GM06990 (cell line): ENCODE measurements around the gene BLM.

Experiments
- DNase-seq: peaks from one replicate; pipeline ENCODE4 v3.0.0-alpha.2; 2011; ENCODE audit not compliant: insufficient read length; ENCODE audit errors: extremely low read depth
- H3K27me3 ChIP-seq: replicated peaks from 2 replicates; pipeline ENCODE4 v1.6.0; 2011; ENCODE audit warnings: low read length; ENCODE audit not compliant: control insufficient read depth, insufficient read depth
- H3K36me3 ChIP-seq: 2 replicates; pipeline ENCODE4 v1.5.1; 2011; ENCODE audit warnings: low read length; ENCODE audit not compliant: control insufficient read depth, insufficient read depth
- H3K4me3 ChIP-seq: replicated peaks from 2 replicates; pipeline ENCODE4 v1.5.1; 2011; ENCODE audit warnings: low read depth, mild to moderate bottlenecking, control low read depth, low read length
- TF ChIP-seq, protein P1 (sequence below): IDR thresholded peaks from 2 replicates; pipeline ENCODE4 v1.5.1; 2011; ENCODE audit warnings: low read length, control low read depth, mild to moderate bottlenecking, inconsistent platforms; ENCODE audit not compliant: insufficient read depth, poor library complexity, severe bottlenecking

The BLM gene

DNA sequence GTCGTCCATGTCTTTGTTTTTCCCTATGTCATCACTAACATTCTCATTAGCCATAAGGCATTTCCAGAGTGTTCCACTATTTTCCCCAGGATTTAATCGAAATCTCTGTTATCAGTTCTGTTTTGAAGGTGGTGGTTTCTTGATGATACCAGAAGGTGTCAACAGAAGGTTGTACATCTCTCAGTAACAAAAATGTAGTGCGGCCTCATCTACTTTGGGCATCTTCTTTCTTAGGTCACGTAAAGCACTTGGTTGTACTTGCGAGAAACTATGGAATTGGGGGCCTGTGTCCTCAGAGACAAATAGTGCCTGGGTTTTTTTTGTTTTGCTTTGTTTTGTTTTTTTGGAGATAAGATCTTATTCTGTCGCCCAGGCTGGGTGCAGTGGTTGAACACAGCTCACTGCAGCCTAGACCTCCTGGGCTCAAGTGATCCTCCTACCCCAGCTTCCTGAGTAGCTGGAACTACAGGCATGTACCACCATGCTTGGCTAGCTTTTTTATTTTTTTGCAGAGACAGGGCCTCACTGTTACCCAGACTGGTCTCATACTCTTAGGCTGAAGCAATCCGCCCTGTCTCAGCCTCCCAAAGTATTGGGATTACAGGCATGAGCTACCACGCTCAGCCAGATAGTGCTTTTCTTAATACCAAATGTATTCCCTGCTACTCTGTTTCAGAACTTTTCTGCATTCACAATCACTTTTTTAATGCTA is 90.1 kb downstream of the BLM start:
- H3K36me3 ChIP-seq = peaks cover 13% of the 10 kb centered on the region
- DNase-seq = no peak

DNA sequence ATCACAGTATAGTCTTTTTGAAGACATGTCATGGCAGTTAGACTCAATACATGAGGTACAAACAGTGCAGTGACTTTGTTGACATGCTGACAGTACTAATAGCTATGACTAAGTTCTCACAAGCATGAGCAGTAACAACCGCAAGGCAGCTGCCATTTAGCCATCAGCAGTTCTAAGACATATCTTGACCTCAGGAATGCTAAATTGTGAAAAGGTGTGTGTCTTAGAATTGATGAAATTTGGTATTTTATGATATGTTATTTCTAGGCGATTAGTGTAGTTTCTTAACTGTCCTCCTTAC is 90.6 kb downstream of the BLM start:
- no peak for DNase-seq
- Histone ChIP-seq H3K27me3 (no peaks in the 10 kb centered on the region), H3K36me3 (peaks cover 11% of the 10 kb centered on the region), H3K4me3 (no peak overlapping the region)
- TF ChIP-seq, protein P1, sequence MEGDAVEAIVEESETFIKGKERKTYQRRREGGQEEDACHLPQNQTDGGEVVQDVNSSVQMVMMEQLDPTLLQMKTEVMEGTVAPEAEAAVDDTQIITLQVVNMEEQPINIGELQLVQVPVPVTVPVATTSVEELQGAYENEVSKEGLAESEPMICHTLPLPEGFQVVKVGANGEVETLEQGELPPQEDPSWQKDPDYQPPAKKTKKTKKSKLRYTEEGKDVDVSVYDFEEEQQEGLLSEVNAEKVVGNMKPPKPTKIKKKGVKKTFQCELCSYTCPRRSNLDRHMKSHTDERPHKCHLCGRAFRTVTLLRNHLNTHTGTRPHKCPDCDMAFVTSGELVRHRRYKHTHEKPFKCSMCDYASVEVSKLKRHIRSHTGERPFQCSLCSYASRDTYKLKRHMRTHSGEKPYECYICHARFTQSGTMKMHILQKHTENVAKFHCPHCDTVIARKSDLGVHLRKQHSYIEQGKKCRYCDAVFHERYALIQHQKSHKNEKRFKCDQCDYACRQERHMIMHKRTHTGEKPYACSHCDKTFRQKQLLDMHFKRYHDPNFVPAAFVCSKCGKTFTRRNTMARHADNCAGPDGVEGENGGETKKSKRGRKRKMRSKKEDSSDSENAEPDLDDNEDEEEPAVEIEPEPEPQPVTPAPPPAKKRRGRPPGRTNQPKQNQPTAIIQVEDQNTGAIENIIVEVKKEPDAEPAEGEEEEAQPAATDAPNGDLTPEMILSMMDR = no peak

More for the DNA sequence above, 90.1 kb downstream of the BLM start:
- TF ChIP-seq, protein P1 = no peak
- no peaks in the 10 kb centered on the region for H3K27me3 ChIP-seq
- no peak overlapping the region for H3K4me3 ChIP-seq

DNA sequence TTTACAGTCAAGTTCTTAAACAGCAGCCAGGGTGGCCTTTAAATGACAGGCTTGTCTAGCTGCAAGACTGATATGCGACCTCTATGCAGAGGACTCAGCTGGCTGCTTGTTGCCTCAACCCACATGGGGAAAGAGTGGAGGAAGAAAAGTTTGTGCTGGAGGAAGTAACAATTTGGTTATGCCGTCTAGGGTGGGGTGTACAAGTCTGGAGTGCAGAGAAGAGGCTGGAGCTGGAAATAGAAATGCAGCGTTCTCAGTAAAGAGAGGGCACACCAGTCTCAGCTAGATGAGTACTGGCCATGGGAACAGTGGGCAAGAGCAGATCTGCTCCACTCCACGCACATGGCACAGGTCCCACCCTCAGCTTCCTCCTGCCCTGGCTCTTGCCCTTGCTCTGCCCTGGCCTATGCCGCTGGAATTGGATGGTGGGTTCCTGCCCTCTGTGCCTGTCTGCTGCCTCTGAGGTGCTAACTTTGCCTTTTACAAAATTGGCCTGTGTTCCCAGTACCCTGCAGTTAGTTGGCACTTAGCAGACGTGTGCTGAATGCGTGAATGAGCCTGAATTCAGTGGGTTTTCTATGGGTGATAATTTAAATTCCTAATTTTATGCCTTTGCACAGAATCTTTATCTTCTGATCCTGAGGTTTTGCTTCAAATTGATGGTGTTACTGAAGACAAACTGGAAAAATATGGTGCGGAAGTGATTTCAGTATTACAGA is 91.5 kb downstream of the BLM start:
- Histone ChIP-seq H3K27me3 (no peaks in the 10 kb centered on the region), H3K36me3 (peaks cover 11% of the 10 kb centered on the region), H3K4me3 (no peak overlapping the region)
- TF ChIP-seq, protein P1 = no peak
- no peak for DNase-seq

DNA sequence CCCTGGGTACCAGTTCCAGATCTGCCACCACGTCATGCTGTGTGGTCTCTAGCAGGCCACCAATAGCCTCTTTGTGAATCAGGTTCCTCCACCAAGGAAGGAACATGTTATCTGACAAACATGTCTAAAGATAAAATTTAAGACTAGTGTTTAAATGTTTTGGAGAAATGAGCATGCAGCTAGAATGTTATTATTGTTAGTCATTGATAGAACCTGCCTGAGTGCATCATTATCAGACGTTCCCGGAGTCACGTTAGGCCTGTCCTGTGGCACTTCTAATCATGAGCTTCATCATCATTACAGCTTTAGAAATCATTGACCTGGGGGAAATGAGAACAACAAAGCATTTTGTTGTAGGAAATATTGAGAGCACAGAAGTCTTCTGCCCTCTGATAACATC is 92.4 kb downstream of the BLM start:
- no peak for DNase-seq
- Histone ChIP-seq H3K27me3 (no peaks in the 10 kb centered on the region), H3K36me3 (peaks cover 11% of the 10 kb centered on the region), H3K4me3 (no peak overlapping the region)
- TF ChIP-seq, protein P1 = no peak

DNA sequence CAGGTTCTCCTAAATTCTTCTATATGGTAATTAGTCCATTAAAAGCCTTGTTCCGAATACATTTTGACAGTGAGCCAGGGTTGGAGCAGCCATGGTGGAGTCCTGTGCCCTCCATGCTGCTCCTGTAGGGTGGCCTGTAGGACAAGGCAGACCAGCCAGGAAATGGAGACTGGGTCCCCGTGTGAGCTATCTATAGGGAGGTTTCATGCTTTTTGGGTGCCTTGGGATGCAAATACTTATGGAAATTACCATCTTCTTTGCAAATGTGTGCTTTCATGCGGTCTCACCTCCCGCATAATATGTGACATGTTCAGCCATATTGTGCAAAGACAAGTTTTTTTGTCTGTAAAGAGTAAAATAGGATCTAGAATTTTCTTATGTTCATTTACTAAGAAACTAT is 93.2 kb downstream of the BLM start:
- no peak for DNase-seq
- Histone ChIP-seq H3K27me3 (no peaks in the 10 kb centered on the region), H3K4me3 (no peak overlapping the region), H3K36me3 (peaks cover 11% of the 10 kb centered on the region)
- TF ChIP-seq, protein P1 = no peak
